Uterus (tissue), 4 donors: ENCODE measurements around the gene SYCP3. TPM values are rescaled to one million over a fixed set of nuclear protein-coding genes. Genes with fewer than 3 reads are reported as not detected.

Experiments
- DNase-seq, 2 donors: peaks; one replicate each; pipeline ENCODE4 v3.0.0-alpha.2; 2019 to 2020
- H3K27ac ChIP-seq, 2 donors: fragments of 200-600 bp; sonication (generic); 1 replicate in 1 of 2; 2 replicates in 1 of 2; pipeline ENCODE4 v1.5.1; 2016 to 2018
- H3K27me3 ChIP-seq, 2 donors: fragments of 200-600 bp; sonication (generic); one replicate each; pipeline ENCODE4 v1.5.1; 2018 to 2019; ENCODE audit warnings: control low read depth in 1 of 2
- H3K36me3 ChIP-seq, 2 donors: fragments of 200-600 bp; sonication (generic); one replicate each; pipeline ENCODE4 v1.5.1; 2019; ENCODE audit warnings: control low read depth in 1 of 2
- H3K4me1 ChIP-seq, 2 donors: fragments of 200-600 bp; sonication (generic); one replicate each; pipeline ENCODE4 v1.5.1; 2018 to 2019; ENCODE audit warnings: control low read depth in 1 of 2
- H3K4me3 ChIP-seq, 2 donors: fragments of 200-600 bp; sonication (generic); 1 replicate in 1 of 2; 2 replicates in 1 of 2; pipeline ENCODE4 v1.5.1; 2018 to 2019; ENCODE audit warnings: mild to moderate bottlenecking in 1 of 2
- H3K9me3 ChIP-seq, 2 donors: fragments of 200-600 bp; sonication (generic); one replicate each; pipeline ENCODE4 v1.5.1; 2019; ENCODE audit warnings: control low read depth in 1 of 2
- CTCF ChIP-seq, 4 experiments: fragments of 200-600 bp in 2 of 4; fragments of 450-650 bp in 2 of 4; sonication (generic) in 2 of 4; IDR thresholded peaks; one replicate each; pipeline ENCODE4 v1.5.1; 2016 to 2019; ENCODE audit warnings: antibody characterized with exemption in 4 of 4, mild to moderate bottlenecking in 2 of 4, moderate library complexity in 1 of 4
- POLR2A ChIP-seq, 2 donors: fragments of 450-650 bp; IDR thresholded peaks; one replicate each; pipeline ENCODE4 v1.6.1; 2016; ENCODE audit warnings: antibody characterized with exemption in 2 of 2, mild to moderate bottlenecking in 1 of 2, moderate library complexity in 1 of 2
- intact Hi-C: fragments of 100-400 bp; cut with DNase I; formaldehyde crosslinking; loops from one replicate; pipeline ENCODE4 v1.15.1; 2023; ENCODE audit warnings: low total_unique reads
- total RNA-seq, 4 donors: library from RNA; depleted of rRNA in 3 of 4; stranded (reverse); fragments of >200 nt in 3 of 4; gene quantifications; one replicate each; pipeline versions ENCODE4 v1.1.0 to v1.2.4, GENCODE V29; 2014 to 2023
- donor health status: DM: yes; HTN: yes; CAD: no.

The SYCP3 gene
- total RNA-seq, 4 donors from 2014 or later: 0.14 TPM; not detected in 3

- Histone ChIP-seq H3K27ac (no peak overlapping the region), H3K4me3 (no peak overlapping the region), H3K36me3 (no peaks in the 10 kb centered on the region), H3K9me3 (no peaks in the 10 kb centered on the region), H3K27me3 (no peaks in the 10 kb centered on the region), H3K4me1 (no peaks in the 10 kb centered on the region)
- intact Hi-C loops: no loop called here
- TF ChIP-seq POLR2A (IDR thresholded peaks at IDR 0.05): no peak
- no peak for DNase-seq
Measured at GRCh38 chr12:101761781-101762180, 22.5 kb upstream of the SYCP3 start.

- Histone ChIP-seq H3K4me1 (no peaks in the 10 kb centered on the region), H3K27ac (no peak overlapping the region), H3K36me3 (no peaks in the 10 kb centered on the region), H3K4me3 (no peak overlapping the region), H3K9me3 (no peaks in the 10 kb centered on the region), H3K27me3 (no peaks in the 10 kb centered on the region)
- intact Hi-C loops: no loop called here
- TF ChIP-seq POLR2A (IDR thresholded peaks at IDR 0.05) (no peak), CTCF (IDR thresholded peaks at IDR 0.05) (no peak)
- no peak for DNase-seq
Measured at GRCh38 chr12:101761350-101761749, 22.1 kb upstream of the SYCP3 start.

DNA sequence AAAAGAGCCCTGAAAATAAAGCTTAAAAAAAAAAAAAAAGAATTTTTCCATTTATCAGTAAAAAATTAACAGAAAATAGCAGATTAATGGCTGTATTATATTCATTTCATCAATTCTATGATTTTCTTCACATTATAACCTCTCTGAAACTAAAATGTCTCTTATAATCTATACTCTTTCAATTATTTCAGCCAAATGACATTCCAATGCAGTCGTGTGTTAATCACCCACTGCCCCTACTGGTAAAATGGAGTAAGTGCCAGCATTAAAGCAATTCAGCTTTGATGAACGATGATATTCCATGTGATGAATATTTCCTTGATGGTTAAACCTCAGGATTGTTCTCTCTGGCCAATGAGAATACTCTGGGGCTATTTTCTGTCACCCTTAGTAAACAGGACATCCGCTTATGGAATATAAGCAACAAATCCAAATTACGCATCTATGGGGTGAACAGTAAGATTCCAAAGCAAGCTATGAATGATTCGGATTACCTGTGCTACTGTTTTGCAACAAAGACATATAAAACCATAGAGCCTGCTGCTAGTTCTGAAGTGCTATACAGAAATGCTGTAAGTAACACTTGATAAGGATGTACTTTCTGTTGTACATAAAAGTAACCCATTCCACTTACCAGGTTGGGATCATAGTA, 20.3 kb upstream of the SYCP3 start:
- intact Hi-C loops: no loop called here
- no peak overlapping the region for H3K4me3 ChIP-seq
- H3K9me3 ChIP-seq: no peaks in the 10 kb centered on the region
- H3K36me3 ChIP-seq: no peaks in the 10 kb centered on the region
- peak; percentile 45 to 70 (median 67) for TF ChIP-seq CTCF (IDR thresholded peaks at IDR 0.05)
- no peak for TF ChIP-seq POLR2A (IDR thresholded peaks at IDR 0.05)
- H3K27ac ChIP-seq: no peak overlapping the region
- H3K4me1 ChIP-seq: no peaks in the 10 kb centered on the region
- DNase-seq: no peak
- H3K27me3 ChIP-seq: no peaks in the 10 kb centered on the region

DNA sequence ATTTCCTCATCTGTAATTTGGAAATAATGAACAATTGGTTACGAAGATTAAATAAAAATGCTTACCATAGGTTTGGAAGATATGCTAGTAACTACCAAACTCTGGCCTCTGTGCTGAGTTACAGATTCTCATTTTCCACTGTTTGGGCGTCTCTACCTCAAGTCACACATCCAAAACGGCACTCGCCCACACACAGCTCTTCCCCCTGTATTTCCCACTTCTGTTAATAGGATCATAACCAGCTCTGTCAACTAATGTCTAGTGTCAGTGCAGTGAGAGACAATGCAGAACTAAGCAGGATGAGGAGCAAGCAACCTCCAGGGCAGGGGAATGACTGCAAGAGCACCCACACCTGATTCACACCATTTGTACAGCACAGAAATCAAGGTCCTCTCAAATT, 10.9 kb upstream of the SYCP3 start:
- H3K27me3 ChIP-seq: no peaks in the 10 kb centered on the region
- H3K4me3 ChIP-seq: no peak overlapping the region
- H3K9me3 ChIP-seq: no peaks in the 10 kb centered on the region
- no peaks in the 10 kb centered on the region for H3K4me1 ChIP-seq
- DNase-seq: no peak
- TF ChIP-seq POLR2A (IDR thresholded peaks at IDR 0.05): no peak
- no peak for TF ChIP-seq CTCF (IDR thresholded peaks at IDR 0.05)
- H3K27ac ChIP-seq: no peak overlapping the region
- intact Hi-C loops: no loop called here
- no peaks in the 10 kb centered on the region for H3K36me3 ChIP-seq

DNA sequence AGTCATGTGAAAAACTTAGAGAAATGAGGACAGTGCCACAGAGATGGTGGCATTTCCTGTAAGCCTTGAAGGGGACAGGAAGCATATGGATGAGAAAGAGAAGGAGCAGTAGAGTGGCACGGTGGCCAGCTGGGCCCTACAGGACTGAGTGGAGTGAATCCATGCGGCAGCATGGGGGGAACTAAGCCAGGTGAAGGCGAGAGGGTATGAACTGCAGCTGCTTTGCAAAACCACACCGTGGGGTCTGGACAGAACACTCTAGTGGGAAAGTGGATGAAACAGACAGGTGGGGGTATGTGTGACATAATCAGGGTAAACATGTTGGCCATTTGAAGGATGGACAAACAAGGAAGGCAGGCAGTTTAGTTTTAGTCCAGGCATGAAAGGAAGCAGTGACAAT, 10.4 kb upstream of the SYCP3 start:
- Histone ChIP-seq H3K27ac (no peak overlapping the region), H3K9me3 (no peaks in the 10 kb centered on the region), H3K4me1 (no peaks in the 10 kb centered on the region), H3K27me3 (no peaks in the 10 kb centered on the region), H3K36me3 (no peaks in the 10 kb centered on the region), H3K4me3 (no peak overlapping the region)
- TF ChIP-seq POLR2A (IDR thresholded peaks at IDR 0.05) (no peak), CTCF (IDR thresholded peaks at IDR 0.05) (no peak)
- DNase-seq: no peak
- intact Hi-C loops: no loop called here

DNA sequence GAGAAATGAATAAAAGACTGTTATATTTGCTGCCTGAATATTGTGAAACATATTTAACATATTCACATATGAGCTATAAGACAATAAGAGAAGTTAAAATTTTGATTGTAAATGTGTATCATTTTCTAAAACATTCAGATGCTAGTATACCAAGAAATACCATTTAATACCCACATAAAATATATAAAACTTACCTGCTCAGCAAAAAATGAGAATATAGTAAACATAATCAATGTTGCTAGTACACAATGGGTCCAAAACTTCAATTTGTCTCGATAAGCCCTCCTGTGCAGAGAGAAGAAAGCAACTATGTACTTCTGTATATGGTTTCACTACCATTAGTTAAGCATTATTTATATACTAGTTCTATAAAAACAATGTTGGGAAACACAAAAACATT, 9.6 kb upstream of the SYCP3 start:
- intact Hi-C loops: no loop called here

More for the DNA sequence above, 9.6 kb upstream of the SYCP3 start:
- Histone ChIP-seq H3K27me3 (no peaks in the 10 kb centered on the region), H3K27ac (no peak overlapping the region), H3K4me3 (no peak overlapping the region), H3K4me1 (no peaks in the 10 kb centered on the region), H3K9me3 (no peaks in the 10 kb centered on the region), H3K36me3 (no peaks in the 10 kb centered on the region)
- TF ChIP-seq POLR2A (IDR thresholded peaks at IDR 0.05) (no peak), CTCF (IDR thresholded peaks at IDR 0.05) (no peak)
- no peak for DNase-seq
